ENCODE results near the gene DECR2.

Gene DECR2

GRCh38 chr16:426906-427249 lies 25.2 kb downstream of the DECR2 start:
- TF ChIP-seq ZNF133 (tag by site-specific recombination; IDR thresholded peaks at IDR 0.05) = no peak
- peak; percentile 54; the same call in 1 of the 2 replicates for TF ChIP-seq ZNF335 (tag by site-specific recombination; conservative IDR thresholded peaks at IDR 0.05)
- TF ChIP-seq ZIC2 (tag by site-specific recombination; IDR thresholded peaks at IDR 0.05) = peak; percentile 44
- no peak for TF ChIP-seq ZNF169 (tag by site-specific recombination; IDR thresholded peaks at IDR 0.05)
- no peak for TF ChIP-seq CTCF (tag by site-specific recombination; IDR thresholded peaks at IDR 0.05)
- TF ChIP-seq GLIS1 (tag by site-specific recombination; IDR thresholded peaks at IDR 0.05) = peak; percentile 91
- no peak for TF ChIP-seq ZNF223 (tag by site-specific recombination; IDR thresholded peaks at IDR 0.05)
- peak; percentile 30; the same call in 1 of the 2 replicates for TF ChIP-seq PATZ1 (tag by site-specific recombination; IDR thresholded peaks at IDR 0.05)
- TF ChIP-seq ZNF146 (tag by site-specific recombination; IDR thresholded peaks at IDR 0.05) = no peak
- no peak for TF ChIP-seq ZNF596 (tag by site-specific recombination; IDR thresholded peaks at IDR 0.05)
- Histone ChIP-seq H3K9me3 (ENCODE audit: control insufficient read depth, insufficient read depth, low read depth, low read length) (no peaks in the 10 kb centered on the region), H3K4me3 (ENCODE audit: low read depth, low read length) (peak overlapping the region; percentile 74), H3K36me3 (ENCODE audit: control insufficient read depth in 2 of 2, insufficient read depth in 1 of 2, low read length in 2 of 2) (peaks cover 4 to 19% of the 10 kb centered on the region in 2 experiments; a peak in 2 of 3 replicates), H3K27ac (ENCODE audit: extremely low read depth, low read depth, low read length) (peak overlapping the region; percentile 78; the same call in 1 of the 2 replicates), H3K4me1 (ENCODE audit: control insufficient read depth, insufficient read depth, low read length) (peaks cover 11% of the 10 kb centered on the region)
- ChIA-PET CTCF (no interaction called here), POLR2A (interaction anchor here (0.7 to 3.0 kb wide), 4 partner anchors 12 to 44 kb away, joined by 3 to 14 read pairs (median 3); partner anchors contain the start of gene DECR2)

GRCh38 chr16:427250-427649 lies 25.6 kb downstream of the DECR2 start:
- TF ChIP-seq ZBTB21 (tag by site-specific recombination; IDR thresholded peaks at IDR 0.05) (no peak), ZNF16 (tag by site-specific recombination; IDR thresholded peaks at IDR 0.05; ENCODE audit: low read depth) (no peak), ZNF10 (tag by site-specific recombination; IDR thresholded peaks at IDR 0.05) (no peak), ZNF335 (tag by site-specific recombination; conservative IDR thresholded peaks at IDR 0.05) (0 out of 2 replicates have a peak, but pooled peaks have one; percentile 8), ZNF157 (tag by site-specific recombination; IDR thresholded peaks at IDR 0.05) (no peak), ZFHX2 (tag by site-specific recombination; conservative IDR thresholded peaks at IDR 0.05) (no peak)
- Histone ChIP-seq H3K27ac (ENCODE audit: extremely low read depth, low read depth, low read length) (no peak overlapping the region), H3K4me3 (ENCODE audit: low read depth, low read length) (peak overlapping the region; percentile 74), H3K36me3 (ENCODE audit: control insufficient read depth in 2 of 2, insufficient read depth in 1 of 2, low read length in 2 of 2) (peaks cover 4 to 19% of the 10 kb centered on the region in 2 experiments; a peak in 2 of 3 replicates), H3K4me1 (ENCODE audit: control insufficient read depth, insufficient read depth, low read length) (peaks cover 11% of the 10 kb centered on the region), H3K9me3 (ENCODE audit: control insufficient read depth, insufficient read depth, low read depth, low read length) (no peaks in the 10 kb centered on the region)
- ChIA-PET POLR2A (interaction anchor here (0.7 to 3.0 kb wide), 3 partner anchors 12 to 28 kb away, joined by 3 to 14 read pairs (median 3); partner anchors contain the start of gene DECR2), CTCF (no interaction called here)

DNA sequence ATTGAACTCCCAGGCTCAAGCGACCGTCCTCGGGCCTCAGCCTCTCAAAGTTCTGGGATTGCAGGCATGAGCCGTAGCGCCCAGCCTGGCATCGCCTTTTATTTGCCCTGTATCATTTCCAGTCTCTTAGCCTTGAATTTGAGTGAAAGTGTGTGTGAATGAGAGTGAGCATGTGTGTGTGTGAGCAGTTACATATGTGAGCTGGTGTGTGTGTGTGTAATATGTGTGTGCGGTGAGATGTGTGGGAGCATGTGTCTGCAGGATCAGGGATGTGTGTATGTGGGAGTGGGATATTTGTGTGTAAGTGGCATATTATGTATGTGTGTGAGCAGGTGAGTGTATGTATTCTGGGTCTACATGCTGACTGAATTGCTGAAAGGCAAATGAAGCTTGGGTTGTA lies 29.2 kb downstream of the DECR2 start:
- Histone ChIP-seq H3K9me3 (ENCODE audit: control insufficient read depth, insufficient read depth, low read depth, low read length) (no peaks in the 10 kb centered on the region), H3K36me3 (ENCODE audit: control insufficient read depth in 2 of 2, insufficient read depth in 1 of 2, low read length in 2 of 2) (peaks cover 10 to 23% of the 10 kb centered on the region in 2 experiments; a peak in 2 of 3 replicates), H3K4me1 (ENCODE audit: control insufficient read depth, insufficient read depth, low read length) (peaks cover 4% of the 10 kb centered on the region; the same call in 1 of the 2 replicates), H3K27ac (ENCODE audit: extremely low read depth, low read depth, low read length) (no peak overlapping the region), H3K4me3 (ENCODE audit: low read depth, low read length) (no peak overlapping the region)
- POLR2A ChIA-PET = no interaction called here
- CTCF ChIA-PET = interaction anchor here (0.8 kb wide), 1 partner anchor 8 kb away, joined by 4 read pairs; no protein-coding TSS in a partner anchor
- TF ChIP-seq PRDM1 (tag by site-specific recombination; IDR thresholded peaks at IDR 0.05) (peak; percentile 65), ZFHX2 (tag by site-specific recombination; conservative IDR thresholded peaks at IDR 0.05) (peak; percentile 65), ZNF37A (tag by site-specific recombination; IDR thresholded peaks at IDR 0.05) (no peak), ZNF600 (tag by site-specific recombination; IDR thresholded peaks at IDR 0.05) (0 out of 2 replicates have a peak, but pooled peaks have one; percentile 18), KLF7 (tag by site-specific recombination; IDR thresholded peaks at IDR 0.05; ENCODE audit: borderline replicate concordance) (no peak), GLIS1 (tag by site-specific recombination; IDR thresholded peaks at IDR 0.05) (no peak), ZSCAN4 (tag by site-specific recombination; IDR thresholded peaks at IDR 0.05) (peak; percentile 74)
